DND-41 (cell line): Measurements from ENCODE around the gene SUMF2.

ENCODE experiments used
- EZH2 ChIP-seq: IDR thresholded peaks from 3 replicates; pipeline ENCODE4 v1.6.1; 2012; ENCODE audit warnings: borderline replicate concordance, low read depth, mild to moderate bottlenecking, moderate library complexity, low read length, inconsistent platforms; ENCODE audit not compliant: severe bottlenecking
- TF ChIP-seq, protein P1 (sequence below): IDR thresholded peaks from 2 replicates; pipeline ENCODE4 v1.5.1; 2012; ENCODE audit warnings: borderline replicate concordance, low read length, moderate library complexity, mild to moderate bottlenecking; ENCODE audit not compliant: poor library complexity, severe bottlenecking; ENCODE audit errors: extremely low read depth

DNA sequence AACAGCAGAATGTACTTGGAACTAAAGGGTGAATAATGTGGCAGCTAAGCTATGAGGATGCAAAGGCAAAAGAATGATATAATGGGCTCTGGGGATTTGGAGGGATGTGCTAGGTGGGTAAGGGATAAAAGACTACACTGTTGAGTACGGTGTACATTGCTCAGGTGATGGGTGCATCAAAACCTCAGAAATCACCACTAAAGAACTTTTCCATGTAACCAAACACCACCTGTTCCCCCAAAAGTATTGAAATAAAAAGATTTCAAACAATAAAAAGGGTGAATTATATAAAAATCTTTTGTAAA, 43.8 kb downstream of the SUMF2 start:
- TF ChIP-seq, protein P1, sequence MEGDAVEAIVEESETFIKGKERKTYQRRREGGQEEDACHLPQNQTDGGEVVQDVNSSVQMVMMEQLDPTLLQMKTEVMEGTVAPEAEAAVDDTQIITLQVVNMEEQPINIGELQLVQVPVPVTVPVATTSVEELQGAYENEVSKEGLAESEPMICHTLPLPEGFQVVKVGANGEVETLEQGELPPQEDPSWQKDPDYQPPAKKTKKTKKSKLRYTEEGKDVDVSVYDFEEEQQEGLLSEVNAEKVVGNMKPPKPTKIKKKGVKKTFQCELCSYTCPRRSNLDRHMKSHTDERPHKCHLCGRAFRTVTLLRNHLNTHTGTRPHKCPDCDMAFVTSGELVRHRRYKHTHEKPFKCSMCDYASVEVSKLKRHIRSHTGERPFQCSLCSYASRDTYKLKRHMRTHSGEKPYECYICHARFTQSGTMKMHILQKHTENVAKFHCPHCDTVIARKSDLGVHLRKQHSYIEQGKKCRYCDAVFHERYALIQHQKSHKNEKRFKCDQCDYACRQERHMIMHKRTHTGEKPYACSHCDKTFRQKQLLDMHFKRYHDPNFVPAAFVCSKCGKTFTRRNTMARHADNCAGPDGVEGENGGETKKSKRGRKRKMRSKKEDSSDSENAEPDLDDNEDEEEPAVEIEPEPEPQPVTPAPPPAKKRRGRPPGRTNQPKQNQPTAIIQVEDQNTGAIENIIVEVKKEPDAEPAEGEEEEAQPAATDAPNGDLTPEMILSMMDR, result no peak
- TF ChIP-seq EZH2, result no peak
